ENCODE measurements around the gene OAS3. TPM values are rescaled to one million over a fixed set of nuclear protein-coding genes. Genes with fewer than 3 reads are reported as not detected.
"Not testable (repeated sequence)": the region's sequence is repeated elsewhere in the genome, so short reads cannot be mapped to it uniquely, and the experiment has no call there.

The OAS3 gene
- polyA plus RNA-seq, 3 donors = 7.6 to 10.0 (median 9.6) TPM

DNA sequence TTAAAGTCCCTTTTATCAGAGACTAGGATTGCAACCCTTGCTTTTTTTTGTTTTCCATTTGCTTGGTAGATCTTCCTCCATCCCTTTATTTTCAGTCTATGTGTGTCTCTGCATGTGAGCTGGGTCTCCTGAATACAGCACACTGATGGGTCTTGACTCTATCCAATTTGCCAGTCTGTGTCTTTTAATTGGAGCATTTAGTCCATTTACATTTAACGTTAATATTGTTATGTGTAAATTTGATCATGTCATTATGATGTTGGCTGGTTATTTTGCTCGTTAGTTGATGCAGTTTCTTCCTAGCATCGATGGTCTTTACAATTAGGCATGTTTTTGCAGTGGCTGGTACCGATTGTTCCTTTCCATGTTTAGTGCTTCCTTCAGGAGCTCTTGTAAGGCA, 18.9 kb downstream of the OAS3 start:
- DNase-seq (ENCODE audit: low read depth in 3 of 3, low spot score in 2 of 3) = not testable (repeated sequence)

DNA sequence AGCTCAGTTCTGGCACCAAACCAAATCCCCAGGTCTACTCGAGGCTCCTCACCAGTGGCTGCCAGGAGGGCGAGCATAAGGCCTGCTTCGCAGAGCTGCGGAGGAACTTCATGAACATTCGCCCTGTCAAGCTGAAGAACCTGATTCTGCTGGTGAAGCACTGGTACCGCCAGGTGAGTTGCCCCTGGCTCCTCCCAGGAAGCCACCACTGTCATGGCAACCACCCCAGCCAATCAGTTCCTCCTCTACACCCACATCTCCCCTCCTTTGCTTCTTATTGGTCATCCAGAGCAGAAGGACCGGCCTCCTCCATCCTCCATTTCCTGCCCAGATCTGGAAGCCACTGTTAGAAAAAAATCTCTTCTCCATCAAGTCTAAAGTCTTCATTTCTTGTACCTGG, 22.8 kb downstream of the OAS3 start:
- DNase-seq (ENCODE audit: low read depth in 3 of 3, low spot score in 2 of 3) = no peak

DNA sequence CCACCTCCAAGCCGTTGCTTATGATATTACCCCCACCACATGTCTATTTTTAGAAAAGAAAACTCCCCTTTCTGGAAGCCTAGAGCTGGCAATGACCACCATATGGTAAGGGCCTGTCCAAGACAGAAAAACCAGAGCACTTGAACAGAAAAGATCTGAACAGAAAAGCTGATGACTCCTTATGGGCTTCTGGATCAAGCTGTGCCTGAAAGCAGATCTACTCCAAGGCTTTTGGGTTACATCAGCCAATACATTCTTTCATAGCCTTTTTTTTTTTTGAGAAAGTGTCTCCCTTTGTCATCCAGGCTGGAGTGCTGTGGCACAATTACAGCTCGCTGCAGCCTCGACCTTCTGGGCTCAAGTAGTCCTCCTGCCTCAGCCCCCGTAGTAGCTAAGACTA, 23.3 kb downstream of the OAS3 start:
- DNase-seq (ENCODE audit: low read depth in 3 of 3, low spot score in 2 of 3) = no peak

DNA sequence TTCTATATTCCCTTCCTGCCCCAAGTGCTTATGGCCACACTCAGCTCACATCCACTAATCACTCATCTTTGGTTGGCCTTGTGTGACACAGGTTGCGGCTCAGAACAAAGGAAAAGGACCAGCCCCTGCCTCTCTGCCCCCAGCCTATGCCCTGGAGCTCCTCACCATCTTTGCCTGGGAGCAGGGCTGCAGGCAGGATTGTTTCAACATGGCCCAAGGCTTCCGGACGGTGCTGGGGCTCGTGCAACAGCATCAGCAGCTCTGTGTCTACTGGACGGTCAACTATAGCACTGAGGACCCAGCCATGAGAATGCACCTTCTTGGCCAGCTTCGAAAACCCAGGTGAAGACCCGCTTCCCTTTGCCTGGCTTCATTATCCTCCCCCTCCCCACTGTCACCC, 24.3 kb downstream of the OAS3 start:
- DNase-seq (ENCODE audit: low read depth in 3 of 3, low spot score in 2 of 3) = no peak

DNA sequence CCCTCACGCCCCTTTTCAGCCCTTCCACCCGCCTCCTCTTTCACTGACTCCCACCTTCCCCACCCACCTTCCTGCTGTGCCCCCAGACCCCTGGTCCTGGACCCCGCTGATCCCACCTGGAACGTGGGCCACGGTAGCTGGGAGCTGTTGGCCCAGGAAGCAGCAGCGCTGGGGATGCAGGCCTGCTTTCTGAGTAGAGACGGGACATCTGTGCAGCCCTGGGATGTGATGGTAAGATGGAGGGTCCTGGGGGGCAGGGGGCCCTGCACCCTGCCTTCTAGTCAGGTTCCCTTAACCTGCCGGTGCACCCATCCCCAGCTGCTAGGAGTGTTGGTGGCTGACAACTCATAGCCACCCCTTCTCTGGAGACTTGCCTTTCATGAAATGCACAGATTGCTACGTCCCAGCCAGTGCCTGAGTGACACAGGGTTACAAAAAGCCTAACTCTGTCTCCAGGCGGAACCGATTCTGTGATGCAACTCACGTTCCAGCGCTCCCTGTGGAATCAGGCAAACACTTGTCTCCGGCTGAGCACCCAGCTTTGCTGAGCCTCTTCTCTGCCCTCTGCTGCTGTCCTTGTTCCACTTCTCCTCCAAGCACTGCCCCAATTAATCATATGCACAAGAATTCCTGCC, 25.1 kb downstream of the OAS3 start:
- no peak for DNase-seq (ENCODE audit: low read depth in 3 of 3, low spot score in 2 of 3)

DNA sequence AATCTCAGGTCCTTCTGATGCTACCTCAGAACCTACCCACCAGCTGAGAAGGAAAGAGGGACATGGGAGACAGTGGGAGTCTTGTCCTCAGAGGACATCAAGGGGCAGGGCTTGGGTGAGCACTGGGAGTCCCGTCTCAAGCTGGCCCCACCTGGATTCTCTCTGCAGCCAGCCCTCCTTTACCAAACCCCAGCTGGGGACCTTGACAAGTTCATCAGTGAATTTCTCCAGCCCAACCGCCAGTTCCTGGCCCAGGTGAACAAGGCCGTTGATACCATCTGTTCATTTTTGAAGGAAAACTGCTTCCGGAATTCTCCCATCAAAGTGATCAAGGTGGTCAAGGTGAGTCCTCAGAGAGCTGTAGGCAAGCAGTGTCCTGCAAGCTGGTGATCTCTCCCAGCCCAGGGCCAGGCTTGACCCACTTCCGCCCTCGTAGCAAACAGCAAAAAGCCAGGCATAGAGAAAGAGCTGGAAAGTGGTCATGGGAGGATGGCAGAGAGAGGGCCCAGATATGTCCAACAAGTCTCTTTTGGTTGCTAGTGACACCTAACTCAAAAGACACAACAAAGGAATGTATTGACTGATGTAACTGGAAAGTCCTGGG, 25.9 kb downstream of the OAS3 start:
- DNase-seq (ENCODE audit: low read depth in 3 of 3, low spot score in 2 of 3) = no peak

DNA sequence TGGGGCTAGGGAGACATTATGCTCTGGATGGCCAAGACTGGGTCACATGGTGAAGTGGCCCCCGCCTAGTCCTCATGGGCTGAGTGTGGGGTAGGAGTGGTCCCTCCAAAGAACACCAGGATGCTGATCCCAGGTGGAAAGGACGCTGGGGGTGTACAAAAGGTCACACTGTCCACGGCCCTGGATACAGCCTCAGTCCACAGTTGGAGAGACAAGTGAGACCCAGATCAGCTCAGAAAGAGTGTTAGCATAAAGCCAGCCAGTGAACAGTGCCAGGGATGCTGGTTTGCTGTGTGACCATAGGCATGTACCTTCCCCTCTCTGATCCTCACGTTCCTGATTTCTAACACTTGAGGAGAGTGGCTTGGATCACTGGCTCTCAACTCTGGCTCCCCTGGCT, 26.6 kb downstream of the OAS3 start:
- no peak for DNase-seq (ENCODE audit: low read depth in 3 of 3, low spot score in 2 of 3)

DNA sequence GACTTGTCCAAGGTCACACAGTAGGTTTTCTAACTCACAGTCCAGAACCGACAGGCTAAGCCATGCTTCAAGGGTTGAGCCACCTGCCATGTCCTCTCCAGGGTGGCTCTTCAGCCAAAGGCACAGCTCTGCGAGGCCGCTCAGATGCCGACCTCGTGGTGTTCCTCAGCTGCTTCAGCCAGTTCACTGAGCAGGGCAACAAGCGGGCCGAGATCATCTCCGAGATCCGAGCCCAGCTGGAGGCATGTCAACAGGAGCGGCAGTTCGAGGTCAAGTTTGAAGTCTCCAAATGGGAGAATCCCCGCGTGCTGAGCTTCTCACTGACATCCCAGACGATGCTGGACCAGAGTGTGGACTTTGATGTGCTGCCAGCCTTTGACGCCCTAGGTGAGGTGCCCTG, 27.4 kb downstream of the OAS3 start:
- no peak for DNase-seq (ENCODE audit: low read depth in 3 of 3, low spot score in 2 of 3)

DNA sequence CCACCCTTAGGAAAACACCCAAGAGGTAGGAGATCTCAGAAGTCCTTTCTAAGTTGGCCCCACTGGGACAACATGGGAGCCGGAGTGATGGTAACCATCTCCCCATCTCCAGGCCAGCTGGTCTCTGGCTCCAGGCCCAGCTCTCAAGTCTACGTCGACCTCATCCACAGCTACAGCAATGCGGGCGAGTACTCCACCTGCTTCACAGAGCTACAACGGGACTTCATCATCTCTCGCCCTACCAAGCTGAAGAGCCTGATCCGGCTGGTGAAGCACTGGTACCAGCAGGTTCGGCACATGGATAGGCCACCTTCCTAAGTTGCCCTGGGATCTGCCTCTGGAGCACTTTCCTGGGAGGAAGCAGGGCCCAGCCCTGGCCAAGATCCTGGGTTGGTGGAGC, 29.0 kb downstream of the OAS3 start:
- DNase-seq (ENCODE audit: low read depth in 3 of 3, low spot score in 2 of 3) = no peak

DNA sequence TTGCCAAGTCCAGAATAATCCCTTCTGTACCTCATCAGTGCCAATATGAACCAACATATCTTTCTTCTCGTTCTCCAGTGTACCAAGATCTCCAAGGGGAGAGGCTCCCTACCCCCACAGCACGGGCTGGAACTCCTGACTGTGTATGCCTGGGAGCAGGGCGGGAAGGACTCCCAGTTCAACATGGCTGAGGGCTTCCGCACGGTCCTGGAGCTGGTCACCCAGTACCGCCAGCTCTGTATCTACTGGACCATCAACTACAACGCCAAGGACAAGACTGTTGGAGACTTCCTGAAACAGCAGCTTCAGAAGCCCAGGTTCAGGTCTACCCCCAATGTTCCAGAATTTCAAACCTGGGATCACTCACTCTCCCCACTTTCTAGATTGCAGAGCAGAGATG, 29.6 kb downstream of the OAS3 start:
- no peak for DNase-seq (ENCODE audit: low read depth in 3 of 3, low spot score in 2 of 3)

DNA sequence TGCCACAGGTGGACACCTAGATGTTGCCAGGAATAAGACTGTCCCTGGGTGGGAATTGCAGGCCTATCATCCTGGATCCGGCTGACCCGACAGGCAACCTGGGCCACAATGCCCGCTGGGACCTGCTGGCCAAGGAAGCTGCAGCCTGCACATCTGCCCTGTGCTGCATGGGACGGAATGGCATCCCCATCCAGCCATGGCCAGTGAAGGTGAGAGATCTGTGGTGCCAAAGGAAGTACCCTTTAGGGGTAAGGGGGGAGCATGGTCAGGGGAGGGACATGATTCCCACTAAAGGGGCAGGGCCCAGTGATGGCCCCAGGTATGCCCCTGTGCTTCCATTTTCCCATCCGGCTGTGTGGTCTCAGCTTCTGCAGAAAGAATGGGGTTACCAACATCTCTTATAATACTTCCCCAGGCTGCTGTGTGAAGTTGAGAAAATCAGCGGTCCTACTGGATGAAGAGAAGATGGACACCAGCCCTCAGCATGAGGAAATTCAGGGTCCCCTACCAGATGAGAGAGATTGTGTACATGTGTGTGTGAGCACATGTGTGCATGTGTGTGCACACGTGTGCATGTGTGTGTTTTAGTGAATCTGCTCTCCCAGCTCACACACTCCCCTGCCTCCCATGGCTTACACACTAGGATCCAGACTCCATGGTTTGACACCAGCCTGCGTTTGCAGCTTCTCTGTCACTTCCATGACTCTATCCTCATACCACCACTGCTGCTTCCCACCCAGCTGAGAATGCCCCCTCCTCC, 31.5 kb downstream of the OAS3 start:
- DNase-seq (ENCODE audit: low read depth in 3 of 3, low spot score in 2 of 3) = no peak

DNA sequence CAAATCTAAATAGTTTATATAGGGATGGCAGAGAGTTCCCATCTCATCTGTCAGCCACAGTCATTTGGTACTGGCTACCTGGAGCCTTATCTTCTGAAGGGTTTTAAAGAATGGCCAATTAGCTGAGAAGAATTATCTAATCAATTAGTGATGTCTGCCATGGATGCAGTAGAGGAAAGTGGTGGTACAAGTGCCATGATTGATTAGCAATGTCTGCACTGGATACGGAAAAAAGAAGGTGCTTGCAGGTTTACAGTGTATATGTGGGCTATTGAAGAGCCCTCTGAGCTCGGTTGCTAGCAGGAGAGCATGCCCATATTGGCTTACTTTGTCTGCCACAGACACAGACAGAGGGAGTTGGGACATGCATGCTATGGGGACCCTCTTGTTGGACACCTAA, 32.1 kb downstream of the OAS3 start:
- DNase-seq (ENCODE audit: low read depth in 3 of 3, low spot score in 2 of 3) = no peak

DNA sequence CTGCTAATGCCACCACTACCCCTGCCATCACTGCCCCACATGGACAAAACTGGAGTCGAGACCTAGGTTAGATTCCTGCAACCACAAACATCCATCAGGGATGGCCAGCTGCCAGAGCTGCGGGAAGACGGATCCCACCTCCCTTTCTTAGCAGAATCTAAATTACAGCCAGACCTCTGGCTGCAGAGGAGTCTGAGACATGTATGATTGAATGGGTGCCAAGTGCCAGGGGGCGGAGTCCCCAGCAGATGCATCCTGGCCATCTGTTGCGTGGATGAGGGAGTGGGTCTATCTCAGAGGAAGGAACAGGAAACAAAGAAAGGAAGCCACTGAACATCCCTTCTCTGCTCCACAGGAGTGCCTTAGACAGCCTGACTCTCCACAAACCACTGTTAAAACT, 33.0 kb downstream of the OAS3 start:
- no peak for DNase-seq (ENCODE audit: low read depth in 3 of 3, low spot score in 2 of 3)

DNA sequence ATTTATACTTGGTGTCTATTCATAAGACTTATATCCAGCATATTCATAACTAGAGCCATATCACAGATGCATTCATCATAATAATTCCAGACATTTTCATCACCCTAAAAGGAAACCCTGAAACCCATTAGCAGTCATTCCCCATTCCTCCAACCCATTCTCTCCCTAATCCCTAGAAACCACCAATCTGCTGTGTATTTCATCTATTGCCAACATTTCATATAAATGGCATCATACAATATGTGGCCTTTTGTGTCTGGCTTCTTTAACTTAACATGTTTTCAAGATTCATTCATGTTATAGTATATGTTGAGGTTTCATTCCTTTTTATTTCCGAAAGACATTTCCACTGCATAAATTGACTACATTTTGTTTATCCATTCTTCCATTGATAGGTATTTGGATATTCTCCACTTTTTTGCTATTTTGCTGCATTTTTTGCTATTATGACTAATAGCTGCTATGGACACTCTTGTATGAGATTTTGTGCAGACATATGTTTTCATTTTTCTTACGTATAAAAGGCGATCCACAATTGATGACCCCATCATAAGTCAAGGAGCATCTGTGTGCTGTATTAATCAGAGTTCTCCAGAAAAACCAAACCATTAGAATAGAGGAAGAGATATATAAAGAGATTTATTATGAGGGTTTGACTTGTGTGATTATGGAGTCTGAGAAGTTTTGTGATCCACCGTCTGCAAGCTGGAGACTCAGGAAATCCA, 34.9 kb downstream of the OAS3 start:
- no peak for DNase-seq (ENCODE audit: low read depth in 3 of 3, low spot score in 2 of 3)

DNA sequence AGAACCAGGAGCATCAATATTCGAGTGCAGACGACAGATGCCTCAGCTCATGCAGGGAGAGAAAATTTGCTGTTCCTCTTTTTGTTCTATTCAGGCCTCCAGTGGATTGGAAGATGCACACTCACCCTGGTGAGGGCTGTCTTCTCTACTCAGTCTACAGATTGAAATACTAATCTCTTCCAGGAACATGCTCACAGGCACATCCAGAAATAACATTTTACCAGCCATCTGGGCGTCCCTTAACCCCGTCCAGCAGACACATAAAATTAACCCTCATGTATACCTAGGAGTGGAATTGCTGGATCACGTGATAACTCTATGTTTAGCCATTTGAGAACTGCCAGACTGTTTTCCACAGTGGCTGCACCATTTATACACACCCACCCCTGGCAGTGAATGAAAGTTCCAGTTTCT, 35.6 kb downstream of the OAS3 start:
- DNase-seq (ENCODE audit: low read depth in 3 of 3, low spot score in 2 of 3) = no peak

DNA sequence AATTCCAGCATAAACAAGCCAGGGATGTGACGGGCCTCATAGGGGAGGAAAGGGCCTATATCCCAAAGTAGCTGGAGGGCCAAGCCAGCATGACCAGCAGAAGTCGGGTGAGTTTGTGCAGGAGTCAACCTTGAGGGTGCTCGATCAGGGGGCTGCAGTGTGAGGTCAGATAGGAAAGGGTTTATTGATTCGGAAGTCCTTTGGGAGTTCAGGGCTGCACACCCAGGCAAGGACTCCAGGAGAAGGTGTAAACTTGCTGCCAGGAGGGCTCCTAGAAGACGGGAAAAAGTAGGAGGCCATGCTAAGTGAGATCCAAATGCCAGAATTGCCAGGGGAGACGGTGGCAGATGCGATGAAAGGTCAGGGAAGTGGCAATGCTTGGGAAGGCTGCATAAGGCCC, 36.6 kb downstream of the OAS3 start:
- no peak for DNase-seq (ENCODE audit: low read depth in 3 of 3, low spot score in 2 of 3)

DNA sequence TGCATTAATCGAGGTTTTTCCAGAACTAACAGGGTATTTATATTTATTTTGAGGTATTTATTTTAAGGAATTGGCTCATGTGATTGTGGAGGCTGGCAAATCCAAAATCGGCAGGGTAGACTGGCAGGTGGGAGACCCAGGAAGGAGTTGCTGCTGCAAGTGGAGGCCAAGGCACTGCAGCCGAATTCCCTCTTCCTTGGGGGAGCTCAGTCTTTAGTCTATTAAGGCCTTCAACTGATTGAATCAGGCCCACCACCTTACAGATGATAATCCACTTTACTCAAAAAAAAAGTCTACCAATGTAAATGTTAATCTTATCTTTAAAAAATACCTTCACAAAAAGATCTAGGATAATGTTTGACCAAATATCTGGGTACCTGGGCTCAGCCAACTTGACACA, 38.9 kb downstream of the OAS3 start:
- no peak for DNase-seq (ENCODE audit: low read depth in 3 of 3, low spot score in 2 of 3)

DNA sequence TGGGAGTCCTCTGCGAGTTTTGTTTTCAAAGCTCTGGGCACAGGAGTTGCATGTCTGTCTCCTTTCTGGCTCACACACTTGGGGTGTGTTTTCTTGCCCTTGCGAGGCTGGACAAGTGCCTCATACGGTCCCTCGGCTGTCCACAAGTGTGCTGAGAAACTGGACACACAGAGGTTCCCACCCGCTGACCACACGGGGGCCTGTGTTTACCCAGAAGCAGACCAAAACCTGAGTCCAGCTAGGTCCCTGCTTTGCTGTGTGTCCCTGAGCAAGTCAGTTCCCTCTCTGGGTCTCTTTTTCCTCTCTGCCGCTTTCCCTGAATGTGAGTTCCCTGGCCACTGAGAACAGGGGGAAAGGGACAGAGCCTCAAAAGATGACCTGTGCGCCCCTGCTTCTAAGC, 39.4 kb downstream of the OAS3 start:
- DNase-seq (ENCODE audit: low read depth in 3 of 3, low spot score in 2 of 3) = no peak

DNA sequence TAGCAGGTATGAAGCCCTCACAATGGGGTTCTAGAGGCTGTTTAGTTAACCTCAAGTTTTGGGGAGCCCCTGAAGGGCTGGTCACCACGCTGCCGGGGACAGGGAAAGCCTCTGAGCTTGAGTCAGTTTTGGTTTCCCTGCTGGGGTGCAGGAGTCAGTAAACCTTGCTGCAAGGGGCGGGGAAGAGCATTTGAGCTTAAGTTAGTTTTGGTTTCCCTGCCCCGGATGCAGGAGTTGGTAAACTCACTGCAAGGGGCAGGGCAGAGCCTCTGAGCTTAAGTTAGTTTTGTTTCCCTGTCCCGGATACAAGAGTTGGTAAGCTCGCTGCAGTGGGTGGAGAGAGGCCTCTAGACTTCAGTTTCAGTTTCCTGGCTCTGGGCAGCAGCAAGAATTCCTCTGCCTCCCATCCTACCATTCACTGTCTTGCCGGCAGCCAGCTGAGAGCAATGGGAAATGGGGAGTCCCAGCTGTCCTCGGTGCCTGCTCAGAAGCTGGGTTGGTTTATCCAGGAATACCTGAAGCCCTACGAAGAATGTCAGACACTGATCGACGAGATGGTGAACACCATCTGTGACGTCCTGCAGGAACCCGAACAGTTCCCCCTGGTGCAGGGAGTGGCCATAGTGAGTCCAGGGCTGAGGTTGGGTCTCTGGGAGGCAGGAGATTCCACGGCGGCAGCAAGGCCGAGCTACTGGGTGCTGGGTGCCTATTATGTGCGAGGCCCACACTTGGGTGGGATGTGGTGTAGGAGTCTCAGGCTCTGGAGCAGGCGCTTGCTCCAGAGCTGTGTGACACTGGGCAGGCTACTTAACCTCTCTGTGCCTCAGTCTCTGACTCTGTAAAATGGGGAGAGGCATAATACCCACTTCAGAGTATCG, 40.1 kb downstream of the OAS3 start, which contains the start of gene OAS2:
Gene OAS2 (plus strand): TSS at position 357 of the 878 bp plus-strand sequence. CDS start 90 bp downstream, at position 447.
- DNase-seq (ENCODE audit: low read depth in 3 of 3, low spot score in 2 of 3) = no peak

DNA sequence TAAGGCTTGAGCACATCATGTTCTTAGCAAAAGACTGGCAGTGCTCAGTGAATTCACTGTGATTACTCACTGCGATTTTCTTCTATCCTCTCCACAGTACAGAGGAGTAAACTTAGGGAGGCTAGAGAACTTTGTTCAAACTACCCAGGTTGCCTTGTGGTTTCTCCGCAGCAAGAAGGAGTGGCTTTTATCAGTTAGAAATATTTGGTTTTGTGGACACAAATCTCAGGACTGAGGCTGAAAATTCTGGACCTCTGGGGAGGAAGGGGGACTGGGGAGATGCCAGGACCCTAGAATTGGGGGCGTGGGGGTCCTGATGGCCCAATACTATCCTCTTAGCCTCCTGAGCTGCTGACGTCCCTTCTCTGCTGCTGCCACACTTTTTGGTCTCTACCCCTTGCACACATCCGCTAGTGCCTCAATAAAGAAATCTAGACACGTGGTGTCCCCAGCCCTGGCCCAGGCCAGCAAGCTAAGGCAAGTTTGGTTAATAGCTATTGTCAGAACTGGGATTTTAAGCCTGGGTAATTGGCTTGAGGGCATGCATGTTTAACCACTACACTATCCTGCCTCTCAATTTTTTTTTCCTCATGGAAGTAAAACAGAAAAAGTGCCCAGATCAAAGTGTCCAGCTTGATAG, 40.9 kb downstream of the OAS3 start:
- no peak for DNase-seq (ENCODE audit: low read depth in 3 of 3, low spot score in 2 of 3)

Measured in right renal cortex interstitium (tissue), 3 donors.